ENCODE data around the gene SYNDIG1.

GRCh38 chr20:24443436-24443835, 26.0 kb upstream of the SYNDIG1 start:
- no peak for TF ChIP-seq CTCF (IDR thresholded peaks at IDR 0.05)
- no peak for TF ChIP-seq EP300 (IDR thresholded peaks at IDR 0.05)
- TF ChIP-seq POLR2A (IDR thresholded peaks at IDR 0.05), result no peak

Measured in tibial nerve (tissue), 4 donors.